ENCODE data around the gene ARL14.

ARL14 gene

DNA sequence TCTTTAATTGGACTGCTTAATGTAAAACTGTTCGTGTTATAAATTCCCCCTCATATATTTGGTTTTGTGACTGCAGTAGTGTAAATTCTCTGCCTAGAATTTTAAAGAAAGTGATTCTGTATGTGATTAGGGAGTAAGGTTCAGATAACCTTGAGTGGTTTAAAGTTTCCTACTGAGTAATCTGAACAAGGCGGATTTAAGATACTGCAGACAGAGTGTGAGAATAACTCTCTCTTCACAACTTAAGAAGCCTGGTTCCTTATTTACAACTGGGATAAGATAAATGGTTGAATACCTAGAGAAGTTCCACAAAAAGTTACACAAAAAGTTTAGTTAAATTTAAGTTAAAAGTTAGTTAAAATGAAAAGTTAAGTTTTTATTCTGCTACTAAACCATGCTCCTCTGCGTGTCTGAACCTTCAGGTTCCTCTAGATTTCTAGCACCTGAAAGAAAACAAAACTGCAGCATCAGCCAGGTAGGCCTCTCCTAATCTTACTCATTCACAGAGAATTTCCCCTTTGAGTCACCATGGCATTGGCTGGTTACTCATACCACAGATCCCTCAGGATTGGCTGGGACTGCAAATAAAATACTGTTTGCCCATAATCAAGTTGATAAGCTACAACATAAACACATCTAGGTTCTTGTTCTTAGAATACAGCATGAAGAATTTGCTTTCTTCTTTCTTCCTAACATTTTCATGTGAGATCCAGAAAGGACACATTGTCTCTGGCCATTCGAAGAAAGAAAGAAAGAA lies at the start of gene ARL14:
ARL14 (plus strand) TSS at position 614 of the 757 bp plus-strand sequence. CDS start 187 bp downstream, outside the sequence.
- Histone ChIP-seq H3K4me3 (peak within 1 kb of the TSS in 1 of 7 experiments; percentile 3), H3K27ac (peak within 1 kb of the TSS in 12 of 21 experiments; percentile 17 to 76 (median 40))

DNA sequence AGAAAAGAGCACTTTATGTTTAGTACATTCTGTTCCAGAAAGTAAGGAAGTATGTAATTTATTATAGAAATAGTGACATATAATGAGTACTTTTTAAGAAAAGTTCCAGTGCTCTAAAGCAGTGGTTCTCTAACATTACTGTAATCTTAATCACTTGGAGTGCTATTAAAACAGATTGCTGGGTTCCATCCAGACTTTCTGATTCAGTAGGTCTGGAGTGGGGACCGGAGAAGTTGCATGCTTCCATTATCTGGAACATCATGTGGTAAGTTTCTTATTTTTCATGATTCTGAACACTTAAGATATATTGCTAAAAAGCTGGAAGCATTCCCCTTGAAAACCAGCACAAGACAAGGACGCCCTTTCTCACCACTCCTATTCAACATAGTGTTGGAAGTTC lies 47.5 kb upstream of the ARL14 start:
- no peak overlapping the region for H3K27ac ChIP-seq
- no peak overlapping the region for H3K4me3 ChIP-seq

DNA sequence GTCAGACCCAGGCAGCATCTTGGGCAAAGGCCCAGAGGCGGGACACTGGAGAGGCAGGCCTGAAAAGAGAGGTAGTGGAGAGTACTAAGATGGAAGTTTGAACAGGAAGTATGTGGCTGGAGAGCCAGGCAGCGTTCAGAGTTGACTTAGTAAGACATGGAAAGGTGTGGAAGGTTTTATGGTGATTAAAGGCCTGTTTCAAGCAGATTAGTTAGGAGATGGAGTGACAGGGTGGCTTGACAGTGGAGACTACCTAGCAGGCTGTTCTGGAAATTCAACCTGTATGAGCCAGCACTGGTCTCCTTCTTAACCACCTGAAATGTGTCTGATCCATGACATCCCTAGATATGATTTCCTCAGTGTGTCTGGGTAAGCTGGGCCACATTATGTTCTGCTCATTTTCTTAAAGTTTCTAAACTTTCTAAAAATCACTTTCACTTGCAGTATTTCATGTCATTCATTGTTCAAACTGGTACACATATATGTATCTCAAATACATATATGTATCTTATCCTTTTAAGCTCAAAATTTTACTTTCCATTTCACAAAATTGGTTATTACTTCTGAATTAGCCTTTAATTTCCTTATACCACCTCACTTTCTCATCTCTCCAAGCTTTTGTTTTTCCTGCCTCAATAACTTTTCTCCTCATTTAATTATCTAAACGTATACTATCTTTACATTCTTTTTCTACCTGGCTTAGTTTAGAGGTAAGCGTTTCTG lies 43.4 kb upstream of the ARL14 start:
- Histone ChIP-seq H3K4me3 (no peak overlapping the region), H3K27ac (no peak overlapping the region)

DNA sequence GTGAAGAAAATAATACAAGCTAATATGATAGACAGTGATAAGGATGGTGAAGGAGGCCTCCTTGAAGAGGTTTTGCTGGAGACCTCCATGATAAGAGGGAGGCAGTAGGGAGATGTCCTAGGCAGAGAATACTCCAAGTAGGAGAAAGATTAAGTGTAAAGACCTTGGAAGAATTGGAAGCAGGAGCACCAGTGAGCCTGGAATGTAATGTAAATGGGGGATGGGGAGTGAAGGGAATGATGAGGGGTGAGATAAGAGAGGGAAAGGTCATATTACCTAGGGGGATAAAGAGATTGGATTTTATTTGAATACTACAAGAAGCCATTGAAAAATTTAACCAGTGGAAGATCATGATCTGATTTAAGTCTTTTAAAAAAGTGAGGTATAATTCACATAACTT lies 41.7 kb upstream of the ARL14 start:
- H3K4me3 ChIP-seq = no peak overlapping the region
- no peak overlapping the region for H3K27ac ChIP-seq

DNA sequence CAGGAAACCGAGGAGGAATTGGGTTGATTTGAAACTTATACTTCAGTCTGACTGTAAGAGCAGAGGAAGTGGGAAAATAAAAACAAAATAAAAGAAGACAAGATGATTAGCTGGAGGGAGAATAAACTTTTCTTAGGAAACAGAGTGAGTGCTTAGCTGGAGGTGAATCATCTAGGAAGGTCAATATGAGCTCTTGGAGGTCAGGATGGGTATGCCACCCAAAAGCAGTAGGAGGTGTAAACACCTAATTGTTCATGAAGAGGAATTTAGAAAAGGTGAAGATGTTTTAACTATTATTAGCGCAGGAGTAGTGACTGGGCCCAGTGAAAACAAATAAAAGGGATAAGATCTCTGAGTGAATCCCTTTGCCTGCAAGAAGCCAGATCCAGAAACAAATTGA lies 39.9 kb upstream of the ARL14 start:
- Histone ChIP-seq H3K4me3 (no peak overlapping the region), H3K27ac (no peak overlapping the region)

DNA sequence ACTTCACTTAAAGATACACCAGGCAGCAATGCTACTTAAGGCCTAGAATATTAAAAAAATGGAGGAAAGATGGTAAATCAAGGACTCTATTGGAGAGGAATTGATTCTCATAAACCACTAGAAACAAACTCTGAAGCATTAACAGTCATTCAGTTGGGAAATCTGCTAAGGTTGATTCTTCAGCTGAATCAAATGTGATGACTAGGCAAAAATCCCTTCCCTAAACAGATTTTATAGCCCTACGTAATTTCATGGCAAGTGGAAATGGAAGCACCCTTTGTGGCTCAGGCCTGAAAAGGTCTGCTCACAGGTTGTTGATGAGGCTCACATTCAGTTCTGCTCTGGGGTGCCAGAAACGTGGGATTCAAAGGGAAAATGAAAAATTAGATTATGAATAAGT lies 38.8 kb upstream of the ARL14 start:
- no peak overlapping the region for H3K4me3 ChIP-seq

DNA sequence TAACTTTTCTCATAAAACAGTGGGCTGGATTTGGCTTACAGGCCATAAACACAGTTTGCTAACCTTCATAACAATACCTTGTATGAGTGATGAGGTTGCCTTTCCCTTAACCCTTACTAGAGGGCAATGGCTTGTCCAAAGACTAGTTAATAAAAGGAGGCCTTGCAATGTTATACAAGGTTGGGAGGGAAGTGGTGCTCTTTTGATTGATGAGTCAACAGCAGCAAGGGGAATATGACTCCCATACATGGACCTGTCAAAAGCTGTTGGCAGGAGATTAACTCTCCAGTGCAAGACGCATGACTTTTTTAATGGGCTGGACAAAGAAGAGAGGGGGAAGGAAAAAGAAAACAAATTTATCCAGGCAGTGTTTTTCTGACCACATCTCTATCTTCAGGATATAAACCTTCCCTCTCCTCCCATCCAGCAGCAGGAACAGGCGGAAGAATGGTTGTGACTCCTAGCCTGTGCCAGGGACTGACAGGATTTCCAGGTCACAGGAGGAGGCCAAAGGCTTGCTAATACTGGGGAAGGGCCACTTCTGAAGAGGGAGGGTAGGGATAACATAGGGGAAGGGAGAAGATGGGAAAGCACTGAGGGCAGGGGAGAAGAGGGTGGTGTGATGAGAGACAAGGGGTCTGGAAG lies 35.2 kb upstream of the ARL14 start:
- Histone ChIP-seq H3K4me3 (no peak overlapping the region), H3K27ac (no peak overlapping the region)

More for the DNA sequence above, 38.8 kb upstream of the ARL14 start:
- H3K27ac ChIP-seq = no peak overlapping the region

DNA sequence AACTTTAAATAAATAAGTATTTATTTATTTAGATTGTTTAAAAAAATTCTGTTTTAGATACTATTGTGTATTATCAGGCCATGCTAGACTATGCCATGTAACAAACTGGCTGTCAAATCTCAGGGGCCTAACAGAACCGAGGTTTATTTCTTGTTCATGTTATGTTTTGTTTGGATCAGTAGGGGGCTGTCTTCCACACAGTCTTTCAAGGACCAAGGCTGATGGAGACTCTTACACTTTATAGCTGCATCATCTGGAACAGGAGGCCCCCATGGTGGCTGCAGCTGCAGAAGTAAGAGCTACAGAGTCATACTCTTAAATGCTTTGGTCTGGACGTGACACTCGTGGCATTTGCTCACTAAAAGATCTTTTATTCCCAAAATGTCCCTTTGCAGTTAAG lies 33.0 kb upstream of the ARL14 start:
- Histone ChIP-seq H3K4me3 (no peak overlapping the region), H3K27ac (no peak overlapping the region)

DNA sequence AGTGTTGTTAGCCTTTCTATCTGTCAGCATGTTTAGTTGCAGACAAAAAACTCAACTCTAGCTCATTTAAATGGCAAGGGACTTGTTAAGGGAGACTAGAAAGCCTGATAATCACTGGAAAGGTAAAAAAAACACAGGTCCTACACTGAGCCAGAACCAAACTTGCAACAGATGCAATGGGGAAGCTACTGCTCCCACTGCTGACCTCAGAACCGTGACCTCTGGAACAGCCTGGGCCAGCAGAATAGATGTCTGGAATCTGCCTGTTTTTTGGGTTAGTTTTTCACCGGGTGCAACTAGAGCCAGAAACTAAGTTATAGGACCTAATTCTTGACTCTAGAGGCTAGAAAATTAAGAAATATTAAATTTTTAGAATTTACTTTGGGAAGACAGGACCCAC lies 32.5 kb upstream of the ARL14 start:
- H3K27ac ChIP-seq = no peak overlapping the region
- no peak overlapping the region for H3K4me3 ChIP-seq

DNA sequence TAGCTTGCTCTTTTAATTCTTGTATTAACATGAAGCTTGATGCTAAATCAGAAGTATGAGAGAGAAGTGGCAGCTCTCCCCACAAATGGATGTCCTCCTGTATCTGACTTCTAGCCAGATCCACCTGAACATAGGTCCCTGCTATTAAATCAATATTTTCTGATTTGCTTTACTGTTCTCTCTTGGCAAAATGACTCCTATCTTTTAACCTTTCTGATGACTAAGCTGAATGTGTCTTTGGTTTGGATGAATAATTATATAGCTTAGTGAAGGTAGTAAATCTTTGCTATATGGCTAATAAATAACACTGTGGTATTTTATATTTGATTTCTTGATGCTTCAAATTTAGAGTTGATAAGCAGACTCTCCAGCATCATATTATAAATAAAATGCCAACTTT lies 28.3 kb upstream of the ARL14 start:
- H3K4me3 ChIP-seq = no peak overlapping the region
- no peak overlapping the region for H3K27ac ChIP-seq

DNA sequence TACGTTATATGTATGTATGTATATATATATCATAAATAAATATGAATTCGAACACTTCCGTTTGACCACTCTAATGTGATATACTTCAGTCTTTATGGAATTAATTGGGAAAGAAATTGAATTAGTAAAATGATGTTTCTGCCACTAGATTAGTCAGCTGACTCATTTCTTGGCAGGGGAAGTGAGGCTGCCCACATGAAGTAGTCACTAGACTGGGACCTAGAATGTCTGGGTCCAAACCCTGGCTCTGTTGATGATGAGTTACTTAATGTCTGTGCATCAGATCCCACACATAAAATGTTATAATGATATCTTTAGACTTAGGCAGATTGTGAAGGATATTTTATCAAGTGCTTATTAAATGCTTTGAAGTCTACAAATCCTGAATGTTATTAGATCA lies 27.4 kb upstream of the ARL14 start:
- Histone ChIP-seq H3K27ac (no peak overlapping the region), H3K4me3 (no peak overlapping the region)

DNA sequence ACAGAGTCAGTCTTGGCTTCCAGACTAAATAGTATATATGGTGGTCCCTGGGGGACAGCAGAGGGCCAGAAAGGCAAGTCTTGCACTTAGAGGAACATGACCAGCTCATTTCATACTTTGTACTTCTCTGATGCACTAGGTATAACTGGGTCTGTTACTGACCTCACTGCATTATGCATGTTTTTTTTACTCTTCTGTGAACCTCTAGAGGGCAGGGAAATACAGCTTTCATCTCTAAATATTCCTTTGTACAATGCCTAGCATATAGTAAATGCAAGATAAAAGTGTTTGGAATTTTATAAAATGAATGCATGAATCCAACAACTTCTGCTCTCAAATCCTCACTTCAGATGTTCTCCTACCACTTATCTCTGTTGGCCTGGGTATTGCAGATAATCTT lies 23.4 kb upstream of the ARL14 start:
- H3K4me3 ChIP-seq = no peak overlapping the region

DNA sequence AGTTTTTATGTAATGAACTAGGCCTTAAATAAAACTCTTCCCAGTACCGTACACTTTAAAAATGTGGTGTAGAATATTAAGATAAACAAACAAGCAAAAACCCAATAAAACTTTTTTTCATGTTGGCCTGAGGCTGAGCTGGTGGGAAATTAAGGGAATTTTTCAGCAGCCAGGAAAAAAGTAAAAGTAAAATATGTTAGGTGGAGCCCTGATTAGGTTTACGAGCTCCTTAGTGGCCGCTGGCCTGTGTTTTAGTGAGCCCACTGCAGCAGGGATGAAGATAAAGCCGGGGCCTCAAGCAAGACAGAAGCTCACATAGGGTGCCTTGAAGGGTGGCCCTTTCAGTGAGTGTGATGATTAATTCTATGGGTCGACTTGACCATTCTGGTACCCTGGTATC lies 16.1 kb upstream of the ARL14 start:
- Histone ChIP-seq H3K27ac (no peak overlapping the region), H3K4me3 (no peak overlapping the region)

More for the DNA sequence above, 23.4 kb upstream of the ARL14 start:
- H3K27ac ChIP-seq = no peak overlapping the region

DNA sequence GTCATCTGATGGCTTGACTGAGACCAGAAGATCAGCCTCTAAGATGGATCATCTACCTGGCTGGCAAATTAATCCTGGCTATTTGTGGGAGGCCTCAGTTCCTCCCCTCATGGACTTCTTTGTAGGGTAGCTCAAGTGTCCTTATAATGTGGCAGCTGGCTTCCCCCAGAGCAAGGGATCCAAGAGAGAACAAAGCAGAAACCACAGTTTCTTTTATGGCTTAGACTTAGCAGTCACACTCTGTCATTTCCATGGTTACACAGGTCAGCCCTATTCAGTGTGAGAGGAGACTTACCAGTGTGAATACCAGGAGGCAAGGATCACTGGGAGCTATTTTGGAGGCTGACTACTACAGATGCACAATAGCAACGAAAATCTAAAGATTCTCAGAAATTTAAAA lies 15.3 kb upstream of the ARL14 start:
- Histone ChIP-seq H3K27ac (no peak overlapping the region), H3K4me3 (no peak overlapping the region)

DNA sequence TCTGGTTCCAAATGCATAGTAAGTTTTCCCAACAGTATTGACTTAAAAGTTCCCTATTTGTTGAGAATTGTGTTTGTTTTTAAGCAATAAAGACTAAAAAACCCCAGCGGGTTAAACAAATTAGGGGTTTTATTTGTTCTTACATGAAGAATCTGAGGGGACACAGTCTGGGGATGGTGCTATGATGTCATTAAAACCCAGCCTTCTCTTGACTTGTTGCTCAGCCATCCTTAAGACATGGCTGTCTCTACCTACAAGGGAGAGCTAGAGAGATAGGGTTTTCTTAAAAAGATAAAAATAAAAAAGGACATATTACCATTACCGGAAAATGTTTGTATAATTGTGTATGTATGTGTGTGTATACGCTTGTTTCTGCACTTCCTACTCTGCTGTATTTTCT lies 11.7 kb upstream of the ARL14 start:
- Histone ChIP-seq H3K4me3 (no peak overlapping the region), H3K27ac (no peak overlapping the region)

DNA sequence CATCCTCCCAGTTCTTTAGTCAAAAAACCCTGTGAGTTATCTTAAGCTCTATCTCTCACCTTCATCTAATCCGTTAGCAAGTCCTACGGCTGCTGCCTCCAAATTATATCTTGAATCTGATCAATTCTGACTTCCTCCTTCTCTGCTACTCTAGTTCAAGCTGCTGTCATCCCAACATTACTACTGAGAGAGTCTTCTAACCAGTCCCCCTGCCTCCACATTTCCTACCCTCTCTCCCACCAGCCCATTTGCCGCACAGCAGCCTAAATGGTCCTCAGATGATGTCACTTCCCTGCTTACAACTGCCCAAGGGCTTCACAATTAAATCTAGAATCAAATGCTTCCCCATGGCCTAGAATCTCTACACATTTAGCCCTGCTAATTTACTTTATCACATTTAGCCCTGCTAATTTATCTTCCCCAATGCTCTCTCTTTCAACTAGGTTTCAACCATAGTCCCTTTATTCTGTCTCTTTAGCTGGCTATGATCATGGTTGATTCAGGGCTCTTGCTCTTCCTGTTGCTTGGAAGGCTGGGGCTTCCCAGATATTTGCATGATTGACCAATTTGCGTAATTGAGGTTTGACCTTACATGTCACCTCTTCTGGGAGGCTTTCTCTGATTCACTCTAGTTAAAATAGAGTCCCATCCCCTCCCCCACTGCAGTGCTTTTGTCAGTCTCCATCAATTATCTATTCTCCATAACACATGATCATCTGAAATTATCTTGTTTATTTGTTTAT lies 11.0 kb upstream of the ARL14 start:
- H3K27ac ChIP-seq = no peak overlapping the region
- H3K4me3 ChIP-seq = no peak overlapping the region

DNA sequence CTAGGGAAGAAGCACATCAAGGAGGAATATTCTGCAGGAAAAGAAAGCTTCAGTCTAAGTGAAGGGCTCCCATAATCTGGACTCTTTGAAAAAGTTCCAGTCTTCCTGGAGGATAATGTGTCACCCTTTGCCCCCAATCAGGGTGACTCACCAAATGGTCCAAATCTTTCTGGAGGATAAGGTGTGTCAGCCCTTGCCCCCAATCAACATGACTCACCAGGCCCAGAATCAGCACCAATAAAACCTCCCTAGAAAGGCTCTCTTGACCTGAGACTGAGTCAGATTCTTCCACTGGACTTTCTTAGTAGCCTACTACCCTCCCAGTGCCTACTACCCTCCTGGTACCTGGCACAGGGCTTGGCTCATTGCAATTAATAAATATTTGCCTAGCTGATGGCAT lies 9.5 kb upstream of the ARL14 start:
- Histone ChIP-seq H3K27ac (no peak overlapping the region), H3K4me3 (no peak overlapping the region)

DNA sequence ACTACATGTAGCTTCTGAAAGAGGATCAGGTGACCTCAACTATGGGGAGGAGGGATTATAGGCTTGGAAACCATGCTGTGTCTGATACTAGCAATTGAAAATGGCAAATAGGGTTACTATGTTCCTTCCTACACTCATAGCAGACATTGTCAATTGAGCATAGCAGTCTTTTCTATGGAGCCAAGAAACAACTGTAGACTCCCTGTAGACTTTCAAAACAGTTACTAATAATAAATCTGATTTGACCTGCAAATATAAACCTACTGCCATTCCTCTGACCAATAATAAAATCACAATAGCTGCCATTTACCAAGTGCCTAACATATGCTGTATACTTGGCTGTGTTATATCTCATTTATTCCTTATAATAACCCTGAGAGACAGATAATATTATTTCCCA lies 8.5 kb upstream of the ARL14 start:
- no peak overlapping the region for H3K4me3 ChIP-seq
- no peak overlapping the region for H3K27ac ChIP-seq

DNA sequence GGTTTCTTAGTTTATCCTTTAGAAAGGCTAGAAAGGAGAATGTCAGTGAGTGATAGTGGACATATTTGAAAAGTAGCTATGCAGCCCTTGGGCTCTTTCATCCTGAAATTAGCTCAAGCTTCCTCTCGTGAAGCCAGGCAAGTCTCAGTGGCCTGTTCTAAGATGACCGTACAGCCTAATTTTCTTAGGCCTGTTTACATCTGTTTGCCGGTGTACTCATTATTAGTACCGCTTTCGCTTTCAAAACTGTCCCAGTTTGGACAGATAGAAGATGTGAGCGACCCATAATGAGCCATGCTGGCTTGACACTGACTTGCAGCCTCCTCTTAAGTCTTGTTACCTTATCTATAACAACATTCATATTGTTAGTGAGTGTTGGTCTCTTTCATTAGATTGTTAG lies 5.7 kb upstream of the ARL14 start:
- Histone ChIP-seq H3K4me3 (no peak overlapping the region), H3K27ac (no peak overlapping the region)

DNA sequence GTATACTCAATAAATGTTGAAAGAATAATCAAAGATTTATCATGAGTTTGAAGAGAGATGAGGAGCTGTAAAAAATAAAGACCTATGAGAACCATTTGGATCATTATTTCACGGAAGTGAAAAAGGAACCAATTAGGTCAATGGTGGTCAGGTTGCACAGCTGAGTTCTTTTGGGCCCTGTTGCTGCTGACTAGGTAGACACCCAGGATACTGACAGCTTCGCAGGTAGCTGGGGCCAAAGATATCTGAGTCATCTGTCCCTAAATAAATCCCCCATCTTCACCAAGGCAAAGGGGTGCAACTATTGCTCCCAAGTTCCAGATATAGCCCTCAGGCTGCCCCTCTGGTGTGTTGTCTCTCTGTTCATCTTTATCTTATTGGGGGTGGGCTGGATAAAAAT lies 5.0 kb upstream of the ARL14 start:
- H3K27ac ChIP-seq = no peak overlapping the region

More for the DNA sequence above, 5.0 kb upstream of the ARL14 start:
- no peak overlapping the region for H3K4me3 ChIP-seq
